22Rv1 (cell line): Measurements from ENCODE around the gene UGT2B17.

Experiments used
- ZFX ChIP-seq: fragments of 450-650 bp; IDR thresholded peaks from 2 replicates; pipeline ENCODE4 v1.6.1; 2017; ENCODE audit warnings: antibody characterized with exemption, borderline replicate concordance
- TF ChIP-seq, protein P1 (sequence below): fragments of 450-650 bp; IDR thresholded peaks from 2 replicates; pipeline ENCODE4 v1.5.1; 2017; ENCODE audit warnings: mild to moderate bottlenecking

DNA sequence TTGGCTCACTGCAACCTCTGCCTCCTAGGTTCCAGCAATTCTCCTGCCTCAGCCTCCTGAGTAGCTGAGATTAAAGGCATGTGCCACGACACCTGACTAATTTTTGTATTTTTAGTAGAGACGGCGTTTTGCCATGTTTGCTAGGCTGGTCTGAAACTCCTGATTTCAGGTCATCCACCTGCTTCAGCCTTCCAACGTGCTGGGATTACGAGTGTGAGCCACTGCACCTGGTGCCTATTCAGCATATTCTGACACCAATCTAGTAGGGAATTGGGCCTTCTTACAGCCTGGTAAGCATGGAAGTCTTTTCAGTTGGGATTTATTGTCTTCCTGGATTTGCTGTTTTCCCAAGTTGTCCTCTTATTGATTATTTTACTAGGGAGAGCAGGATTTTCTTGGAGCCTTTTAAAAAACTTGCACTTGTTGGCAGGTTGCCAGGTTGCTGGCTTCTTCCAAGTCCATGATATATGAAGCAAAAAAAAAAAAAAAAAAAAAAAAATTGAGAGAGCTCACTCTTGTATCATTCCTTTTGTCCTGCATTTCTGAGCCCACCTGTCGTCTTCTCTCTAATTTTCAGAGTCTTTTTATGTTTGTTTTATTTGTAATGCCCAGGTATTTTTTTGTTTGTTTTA is 85.2 kb downstream of the UGT2B17 start:
- TF ChIP-seq, protein P1, sequence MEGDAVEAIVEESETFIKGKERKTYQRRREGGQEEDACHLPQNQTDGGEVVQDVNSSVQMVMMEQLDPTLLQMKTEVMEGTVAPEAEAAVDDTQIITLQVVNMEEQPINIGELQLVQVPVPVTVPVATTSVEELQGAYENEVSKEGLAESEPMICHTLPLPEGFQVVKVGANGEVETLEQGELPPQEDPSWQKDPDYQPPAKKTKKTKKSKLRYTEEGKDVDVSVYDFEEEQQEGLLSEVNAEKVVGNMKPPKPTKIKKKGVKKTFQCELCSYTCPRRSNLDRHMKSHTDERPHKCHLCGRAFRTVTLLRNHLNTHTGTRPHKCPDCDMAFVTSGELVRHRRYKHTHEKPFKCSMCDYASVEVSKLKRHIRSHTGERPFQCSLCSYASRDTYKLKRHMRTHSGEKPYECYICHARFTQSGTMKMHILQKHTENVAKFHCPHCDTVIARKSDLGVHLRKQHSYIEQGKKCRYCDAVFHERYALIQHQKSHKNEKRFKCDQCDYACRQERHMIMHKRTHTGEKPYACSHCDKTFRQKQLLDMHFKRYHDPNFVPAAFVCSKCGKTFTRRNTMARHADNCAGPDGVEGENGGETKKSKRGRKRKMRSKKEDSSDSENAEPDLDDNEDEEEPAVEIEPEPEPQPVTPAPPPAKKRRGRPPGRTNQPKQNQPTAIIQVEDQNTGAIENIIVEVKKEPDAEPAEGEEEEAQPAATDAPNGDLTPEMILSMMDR, result no peak
- no peak for TF ChIP-seq ZFX
